DOHH2 (cell line): Measurements from ENCODE around the gene FBXO2.

Source experiments
- CTCF ChIP-seq: fragments of 200-600 bp; sonication (generic); IDR thresholded peaks from one replicate; pipeline ENCODE4 v1.5.1; 2014; ENCODE audit warnings: antibody characterized with exemption, mild to moderate bottlenecking, low read depth, low read length; ENCODE audit not compliant: poor library complexity, severe bottlenecking
- EZH2phosphoT487 ChIP-seq: fragments of 200-600 bp; sonication (generic); IDR thresholded peaks from 2 replicates; pipeline ENCODE4 v1.6.1; 2017; ENCODE audit warnings: borderline replicate concordance, mild to moderate bottlenecking, antibody characterized with exemption, low read length, moderate library complexity, mixed read lengths

GRCh38 chr1:11649237-11649623 is 5.0 kb downstream of the FBXO2 start:
- TF ChIP-seq CTCF (no peak), EZH2phosphoT487 (no peak)
